Hepatocyte (in vitro differentiated cells): ENCODE data around the gene EYS.

ENCODE experiments used
- CTCF ChIP-seq: fragments of 200-600 bp; sonication (generic); IDR thresholded peaks from 2 replicates; pipeline ENCODE4 v1.5.1; 2016; ENCODE audit warnings: antibody characterized with exemption, mild to moderate bottlenecking; ENCODE audit not compliant: poor library complexity
- EZH2 ChIP-seq: fragments of 200-600 bp; sonication (generic); IDR thresholded peaks from 2 replicates; pipeline ENCODE4 v1.6.1; 2016; ENCODE audit warnings: antibody characterized with exemption, mild to moderate bottlenecking, borderline replicate concordance

GRCh38 chr6:64170316-64170715 lies 1536.7 kb downstream of the EYS start:
- no peak for TF ChIP-seq CTCF
- TF ChIP-seq EZH2: no peak
